COLO829 (cell line): ENCODE data around the gene DCAF10.
"Not testable (repeated sequence)": the region's sequence is repeated elsewhere in the genome, so short reads cannot be mapped to it uniquely, and the experiment has no call there.

Experiments
- DNase-seq: peaks from one replicate; pipeline ENCODE4 v3.0.0; 2012; ENCODE audit warnings: low spot score

DCAF10 gene

GRCh38 chr9:37792122-37792521 lies 8.5 kb upstream of the DCAF10 start:
- no peak for DNase-seq

GRCh38 chr9:37796232-37796631 lies 4.4 kb upstream of the DCAF10 start:
- no peak for DNase-seq

GRCh38 chr9:37798677-37799076 lies 1.9 kb upstream of the DCAF10 start:
- DNase-seq, result no peak

- no peak for DNase-seq
Measured at GRCh38 chr9:37801287-37801850, 772 bp downstream of the DCAF10 start.

GRCh38 chr9:37801959-37802711 lies 1.5 kb downstream of the DCAF10 start:
- no peak for DNase-seq

- no peak for DNase-seq
Measured at GRCh38 chr9:37806271-37806670, 5.7 kb downstream of the DCAF10 start.

GRCh38 chr9:37809676-37810075 lies 9.1 kb downstream of the DCAF10 start:
- not testable (repeated sequence) for DNase-seq

- no peak for DNase-seq
Measured at GRCh38 chr9:37811906-37812476, 11.4 kb downstream of the DCAF10 start.

- DNase-seq, result no peak
Measured at GRCh38 chr9:37812773-37813379, 12.3 kb downstream of the DCAF10 start.

GRCh38 chr9:37818849-37819248 lies 18.3 kb downstream of the DCAF10 start:
- no peak for DNase-seq

- no peak for DNase-seq
Measured at GRCh38 chr9:37820142-37820541, 19.5 kb downstream of the DCAF10 start.

GRCh38 chr9:37825174-37825573 lies 24.6 kb downstream of the DCAF10 start:
- not testable (repeated sequence) for DNase-seq

- no peak for DNase-seq
Measured at GRCh38 chr9:37827483-37828165, 27.0 kb downstream of the DCAF10 start.

- no peak for DNase-seq
Measured at GRCh38 chr9:37835821-37836220, 35.2 kb downstream of the DCAF10 start.

- no peak for DNase-seq
Measured at GRCh38 chr9:37836386-37836785, 35.8 kb downstream of the DCAF10 start.

- no peak for DNase-seq
Measured at GRCh38 chr9:37839496-37840461, 39.2 kb downstream of the DCAF10 start.

GRCh38 chr9:37840560-37841194 lies 40.1 kb downstream of the DCAF10 start:
- peak; percentile 41 for DNase-seq

- no peak for DNase-seq
Measured at GRCh38 chr9:37852222-37852621, 51.6 kb downstream of the DCAF10 start.

- DNase-seq, result no peak
Measured at GRCh38 chr9:37856551-37856950, 56.0 kb downstream of the DCAF10 start.

- no peak for DNase-seq
Measured at GRCh38 chr9:37859043-37859442, 58.4 kb downstream of the DCAF10 start.

GRCh38 chr9:37862530-37862929 lies 61.9 kb downstream of the DCAF10 start:
- no peak for DNase-seq
